Neuronal stem cell (in vitro differentiated cells): ENCODE data around the gene FSCN2.

Experiments used
- DNase-seq: peaks from one replicate; pipeline ENCODE4 v3.0.0-alpha.2; 2013; ENCODE audit warnings: low spot score
- H2AFZ ChIP-seq: one replicate; pipeline ENCODE4 v1.6.1; 2013; ENCODE audit warnings: mild to moderate bottlenecking, low read length, inconsistent platforms
- H2AK5ac ChIP-seq: 2 replicates; pipeline ENCODE4 v1.6.1; 2013; ENCODE audit warnings: low read depth, mild to moderate bottlenecking, inconsistent platforms, low read length, moderate library complexity, mixed read lengths
- H2BK120ac ChIP-seq: 2 replicates; pipeline ENCODE4 v1.6.1; 2013; ENCODE audit warnings: low read depth, mild to moderate bottlenecking, inconsistent platforms, low read length, moderate library complexity, mixed read lengths
- H2BK12ac ChIP-seq: one replicate; pipeline ENCODE4 v1.6.1; 2013; ENCODE audit warnings: low read length, inconsistent platforms
- H2BK15ac ChIP-seq: 2 replicates; pipeline ENCODE4 v1.6.1; 2013; ENCODE audit warnings: mild to moderate bottlenecking, low read length, inconsistent platforms, mixed read lengths
- H2BK5ac ChIP-seq: one replicate; pipeline ENCODE4 v1.6.1; 2013; ENCODE audit warnings: inconsistent platforms, mild to moderate bottlenecking, low read length, moderate library complexity
- H3K14ac ChIP-seq: one replicate; pipeline ENCODE4 v1.6.1; 2013; ENCODE audit warnings: low read length, inconsistent platforms
- H3K18ac ChIP-seq: 2 replicates; pipeline ENCODE4 v1.6.1; 2013; ENCODE audit warnings: low read length, inconsistent platforms
- H3K23ac ChIP-seq: 2 replicates; pipeline ENCODE4 v1.6.1; 2013; ENCODE audit warnings: low read depth, mild to moderate bottlenecking, mixed read lengths, low read length, inconsistent platforms; ENCODE audit not compliant: poor library complexity
- H3K27ac ChIP-seq: replicated peaks from 3 replicates; pipeline ENCODE4 v1.5.1; 2013; ENCODE audit warnings: low read length, inconsistent platforms
- H3K27me3 ChIP-seq, 3 experiments: 2 replicates each; pipeline ENCODE4 v1.6.1; 2013; ENCODE audit warnings: low read length in 3 of 3, mild to moderate bottlenecking in 2 of 3, inconsistent platforms in 1 of 3, low read depth in 1 of 3, mixed read lengths in 1 of 3, moderate library complexity in 1 of 3; ENCODE audit not compliant: control insufficient read depth in 3 of 3, insufficient read depth in 3 of 3
- H3K36me3 ChIP-seq, 2 donors: replicated peaks in 1 of 2; 2 replicates each; pipeline ENCODE4 v1.6.1; 2013; ENCODE audit warnings: low read length in 2 of 2; ENCODE audit not compliant: control insufficient read depth in 2 of 2, insufficient read depth in 2 of 2
- H3K4ac ChIP-seq: 2 replicates; pipeline ENCODE4 v1.6.1; 2013; ENCODE audit warnings: inconsistent platforms, mild to moderate bottlenecking, low read length, moderate library complexity
- H3K4me1 ChIP-seq, 2 donors: 1 replicate in 1 of 2; 2 replicates in 1 of 2; pipeline ENCODE4 v1.6.1; 2013; ENCODE audit warnings: low read length in 2 of 2, low read depth in 1 of 2; ENCODE audit not compliant: control insufficient read depth in 2 of 2, insufficient read depth in 1 of 2
- H3K4me2 ChIP-seq: one replicate; pipeline ENCODE4 v1.6.1; 2013; ENCODE audit warnings: mild to moderate bottlenecking, low read length, inconsistent platforms; ENCODE audit not compliant: insufficient read depth, poor library complexity, severe bottlenecking
- H3K4me3 ChIP-seq, 2 donors: 2 replicates each; pipeline ENCODE4 v1.5.1; 2013; ENCODE audit warnings: low read length in 2 of 2, mild to moderate bottlenecking in 2 of 2, inconsistent platforms in 1 of 2, moderate library complexity in 1 of 2
- H3K79me1 ChIP-seq: one replicate; pipeline ENCODE4 v1.6.1; 2013; ENCODE audit warnings: low read depth, mild to moderate bottlenecking, inconsistent platforms, low read length, moderate library complexity
- H3K9ac ChIP-seq: one replicate; pipeline ENCODE4 v1.6.1; 2013; ENCODE audit warnings: mild to moderate bottlenecking, low read depth, low read length, inconsistent platforms; ENCODE audit not compliant: poor library complexity
- H3K9me3 ChIP-seq, 2 donors: replicated peaks in 1 of 2; 2 replicates each; pipeline versions ENCODE3 to v1.6.1; 2013; ENCODE audit warnings: low read length in 2 of 2, mild to moderate bottlenecking in 2 of 2, inconsistent platforms in 1 of 2, low read depth in 1 of 2, mixed read lengths in 1 of 2, moderate library complexity in 1 of 2; ENCODE audit not compliant: control insufficient read depth in 2 of 2, insufficient read depth in 1 of 2
- H4K8ac ChIP-seq: one replicate; pipeline ENCODE4 v1.6.1; 2013; ENCODE audit warnings: low read depth, mild to moderate bottlenecking, inconsistent platforms, low read length, moderate library complexity
- H4K91ac ChIP-seq: one replicate; pipeline ENCODE4 v1.6.1; 2013; ENCODE audit warnings: low read length, low read depth, mild to moderate bottlenecking, inconsistent platforms; ENCODE audit not compliant: poor library complexity
- WGBS, 2 donors: extraction: QIAGEN DNeasy Blood & Tissue Kit; methylation state at CpG; one replicate each; pipeline ENCODE4 v1.1.7; 2013; ENCODE audit warnings: missing lambda C conversion rate in 2 of 2, mixed read lengths in 1 of 2; ENCODE audit not compliant: insufficient read length in 2 of 2, insufficient replicate concordance in 1 of 2; ENCODE audit errors: extremely low coverage in 2 of 2; 5-methylcytosine and 5-hydroxymethylcytosine counted together

The FSCN2 gene

GRCh38 chr17:81569986-81570514, 41.9 kb downstream of the FSCN2 start:
- Histone ChIP-seq H3K9me3 (no peaks in the 10 kb centered on the region), H2BK120ac (no peak overlapping the region), H3K4me2 (no peak overlapping the region), H3K9ac (no peak overlapping the region), H4K8ac (no peak overlapping the region), H3K27ac (no peak overlapping the region), H3K18ac (no peak overlapping the region), H3K27me3 (no peaks in the 10 kb centered on the region), H3K4me1 (peaks cover 0 to 9% of the 10 kb centered on the region in 2 donors), H2AK5ac (no peak overlapping the region), H3K79me1 (peaks cover 6% of the 10 kb centered on the region), H3K14ac (no peak overlapping the region), H3K4ac (no peak overlapping the region), H2AFZ (no peak overlapping the region), H2BK5ac (no peak overlapping the region), H3K23ac (no peak overlapping the region), H3K36me3 (peaks cover 73 to 93% of the 10 kb centered on the region in 2 donors), H3K4me3 (no peak overlapping the region), H2BK12ac (no peak overlapping the region), H4K91ac (no peak overlapping the region), H2BK15ac (no peak overlapping the region)
- no CpG with 5 or more reads among the region's 18 CpGs for WGBS, 2 donors
- no peak for DNase-seq

- H3K79me1 ChIP-seq: peaks cover 3% of the 10 kb centered on the region
- DNase-seq: no peak
Observed at GRCh38 chr17:81570964-81571363, 42.8 kb downstream of the FSCN2 start.

GRCh38 chr17:81572563-81573168, 44.5 kb downstream of the FSCN2 start:
- Histone ChIP-seq H3K4me1 (no peaks in the 10 kb centered on the region), H3K4me2 (no peak overlapping the region), H3K23ac (no peak overlapping the region), H2BK5ac (no peak overlapping the region), H3K27me3 (no peaks in the 10 kb centered on the region), H2BK12ac (no peak overlapping the region), H4K8ac (no peak overlapping the region), H3K36me3 (peaks cover 56 to 92% of the 10 kb centered on the region in 2 donors), H3K14ac (no peak overlapping the region), H2AFZ (no peak overlapping the region), H2BK120ac (no peak overlapping the region), H3K9ac (no peak overlapping the region), H2AK5ac (no peak overlapping the region), H3K9me3 (no peaks in the 10 kb centered on the region), H3K27ac (no peak overlapping the region), H4K91ac (no peak overlapping the region), H3K18ac (no peak overlapping the region), H2BK15ac (no peak overlapping the region), H3K4ac (no peak overlapping the region), H3K4me3 (no peak overlapping the region), H3K79me1 (peaks cover 2% of the 10 kb centered on the region)
- no CpG with 5 or more reads among the region's 12 CpGs for WGBS, 2 donors
- no peak for DNase-seq

More at GRCh38 chr17:81570964-81571363, 42.8 kb downstream of the FSCN2 start:
- Histone ChIP-seq H4K91ac (no peak overlapping the region), H3K14ac (no peak overlapping the region), H3K9me3 (no peaks in the 10 kb centered on the region), H2AFZ (no peak overlapping the region), H2AK5ac (no peak overlapping the region), H3K4me2 (no peak overlapping the region), H2BK15ac (no peak overlapping the region), H3K36me3 (peaks cover 69 to 92% of the 10 kb centered on the region in 2 donors), H2BK12ac (no peak overlapping the region), H3K23ac (no peak overlapping the region), H3K27me3 (no peaks in the 10 kb centered on the region), H2BK5ac (peak overlapping the region; percentile 11), H3K18ac (no peak overlapping the region), H3K4me1 (peaks cover 0 to 9% of the 10 kb centered on the region in 2 donors), H3K4me3 (no peak overlapping the region), H2BK120ac (no peak overlapping the region), H3K27ac (no peak overlapping the region), H3K9ac (no peak overlapping the region), H4K8ac (no peak overlapping the region), H3K4ac (no peak overlapping the region)
- WGBS, 2 donors: no CpG with 5 or more reads among the region's 11 CpGs

- no peak overlapping the region for H3K9ac ChIP-seq
- H3K4me2 ChIP-seq: no peak overlapping the region
- no peaks in the 10 kb centered on the region for H3K27me3 ChIP-seq
- H3K9me3 ChIP-seq: no peaks in the 10 kb centered on the region
- H3K23ac ChIP-seq: no peak overlapping the region
- no peak overlapping the region for H4K91ac ChIP-seq
- H2BK120ac ChIP-seq: no peak overlapping the region
- no peak overlapping the region for H2BK12ac ChIP-seq
- no CpG with 5 or more reads among the region's 17 CpGs for WGBS, 2 donors
- no peak overlapping the region for H3K18ac ChIP-seq
- peaks cover 52 to 92% of the 10 kb centered on the region in 2 donors for H3K36me3 ChIP-seq
- no peak for DNase-seq
- H3K4ac ChIP-seq: no peak overlapping the region
- no peaks in the 10 kb centered on the region for H3K4me1 ChIP-seq
- peaks cover 2% of the 10 kb centered on the region for H3K79me1 ChIP-seq
- no peak overlapping the region for H3K14ac ChIP-seq
- H3K4me3 ChIP-seq: no peak overlapping the region
- H2BK15ac ChIP-seq: no peak overlapping the region
- no peak overlapping the region for H4K8ac ChIP-seq
- no peak overlapping the region for H2AFZ ChIP-seq
- no peak overlapping the region for H3K27ac ChIP-seq
- H2BK5ac ChIP-seq: no peak overlapping the region
- H2AK5ac ChIP-seq: no peak overlapping the region
Observed at GRCh38 chr17:81573794-81574642, 45.8 kb downstream of the FSCN2 start.
